HG02798 (cell line): ENCODE measurements around the gene ITSN1.

Source experiments
- ATAC-seq: cut with Tn5 transposase; IDR thresholded peaks from one replicate; pipeline ENCODE4 v1.9.1; 2021; ENCODE audit warnings: mild to moderate bottlenecking; ENCODE audit not compliant: unreplicated experiment, poor library complexity

Gene ITSN1

DNA sequence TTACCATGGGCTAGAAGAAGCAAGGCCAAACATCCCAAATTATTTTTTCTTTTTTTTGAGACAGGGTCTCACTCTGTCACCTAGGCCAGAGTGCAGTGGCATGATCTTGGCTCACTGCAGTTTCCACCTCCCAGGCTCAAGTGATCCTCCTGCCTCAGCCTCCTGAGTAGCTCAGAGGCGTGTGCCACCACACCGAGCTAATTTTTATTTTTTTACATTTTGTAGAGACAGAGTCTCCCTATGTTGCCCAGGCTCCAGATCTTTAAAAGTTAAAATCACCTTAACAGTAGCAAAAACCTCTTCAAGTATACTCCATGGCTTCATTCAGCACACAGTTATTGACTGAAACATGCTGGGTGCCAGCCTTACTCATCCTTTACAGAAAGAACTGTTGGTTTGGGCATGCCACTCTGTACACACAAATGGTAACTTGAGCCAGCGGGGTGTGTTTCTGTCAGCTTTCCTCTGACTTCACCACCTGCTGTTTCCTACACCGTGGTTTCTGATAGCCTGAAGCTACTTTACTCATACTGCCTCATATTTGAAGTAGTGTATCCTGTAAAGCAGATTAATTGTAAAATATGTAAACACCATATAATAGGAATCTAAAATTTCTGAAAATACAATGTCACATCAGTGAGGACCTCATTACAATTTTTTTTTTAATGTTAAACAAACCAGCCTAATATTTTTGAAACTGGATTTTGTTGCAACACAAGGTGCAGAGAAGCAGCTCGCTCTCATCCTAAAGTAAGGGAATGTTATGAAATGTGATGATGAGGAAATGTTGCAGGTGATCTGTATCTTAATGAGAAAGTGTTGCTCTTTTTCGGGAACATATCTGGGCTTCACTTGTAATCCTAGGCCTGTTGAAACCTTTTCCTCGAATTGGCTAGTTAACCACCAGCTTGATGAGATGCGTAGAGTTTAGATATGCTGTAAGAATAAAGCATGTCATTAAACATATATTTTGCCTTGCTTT is 159.4 kb downstream of the ITSN1 start:
- ATAC-seq = no peak

DNA sequence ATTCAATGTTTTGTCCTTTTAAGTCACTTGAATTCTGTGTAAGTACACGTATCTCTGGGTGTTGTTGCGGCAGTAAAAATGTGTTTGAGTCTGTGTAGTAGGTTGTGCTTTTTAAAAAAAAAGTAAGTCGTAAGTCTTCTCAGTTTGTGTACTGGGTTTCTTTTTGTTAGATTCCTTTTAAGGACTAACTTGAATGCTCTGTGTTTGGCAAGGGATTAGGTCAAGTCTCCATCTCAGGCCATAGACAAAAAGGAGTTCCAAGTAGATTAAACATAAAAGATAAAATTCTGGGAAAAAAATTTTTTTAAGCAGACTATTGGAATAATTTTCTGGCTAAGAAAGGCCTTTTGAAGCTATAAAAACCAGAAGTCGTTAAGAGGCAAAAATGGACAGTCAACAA is 160.2 kb downstream of the ITSN1 start:
- no peak for ATAC-seq

DNA sequence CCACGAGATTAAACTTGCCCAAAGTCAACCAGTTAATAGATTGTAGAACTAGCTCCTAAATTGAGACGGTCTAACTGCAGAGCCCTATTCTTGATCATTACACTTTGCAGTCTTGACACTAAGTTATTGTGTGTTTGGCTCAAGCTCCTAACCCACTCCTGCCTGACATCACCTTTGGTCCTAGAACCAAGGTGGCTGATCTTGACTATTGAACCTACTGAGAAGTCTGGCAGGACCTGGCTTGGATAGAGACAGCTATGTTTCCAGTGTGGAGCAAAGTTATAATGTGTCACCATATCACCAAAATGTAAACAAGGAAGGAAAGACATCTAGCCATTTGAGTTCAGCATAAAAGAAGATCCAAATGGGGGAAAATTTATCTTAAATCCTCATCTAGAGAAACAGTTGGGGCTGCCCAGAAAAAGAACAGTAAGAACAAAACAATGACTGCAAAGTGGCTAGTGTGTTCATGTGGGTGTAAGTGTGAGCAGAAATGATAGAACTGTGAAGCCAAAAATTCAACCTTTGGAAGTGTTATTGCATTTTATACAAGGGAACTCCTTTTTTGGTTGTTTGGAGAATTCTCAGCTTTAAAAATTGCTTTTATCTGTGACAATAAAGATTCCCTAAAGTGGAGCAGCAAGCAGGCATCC is 166.5 kb downstream of the ITSN1 start:
- no peak for ATAC-seq

DNA sequence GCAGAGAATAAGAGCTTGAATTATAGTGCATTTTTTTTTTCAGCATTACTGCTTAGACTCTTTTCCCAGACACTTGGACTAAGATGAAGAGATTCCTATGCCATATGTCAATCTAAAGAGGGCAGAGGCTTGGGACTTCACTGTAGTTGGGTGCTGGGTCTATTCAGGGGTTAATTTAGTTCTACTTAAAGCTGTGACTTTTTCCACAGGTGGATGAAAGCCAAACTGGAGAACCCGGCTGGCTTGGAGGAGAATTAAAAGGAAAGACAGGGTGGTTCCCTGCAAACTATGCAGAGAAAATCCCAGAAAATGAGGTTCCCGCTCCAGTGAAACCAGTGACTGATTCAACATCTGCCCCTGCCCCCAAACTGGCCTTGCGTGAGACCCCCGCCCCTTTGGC is 168.5 kb downstream of the ITSN1 start:
- ATAC-seq = no peak

DNA sequence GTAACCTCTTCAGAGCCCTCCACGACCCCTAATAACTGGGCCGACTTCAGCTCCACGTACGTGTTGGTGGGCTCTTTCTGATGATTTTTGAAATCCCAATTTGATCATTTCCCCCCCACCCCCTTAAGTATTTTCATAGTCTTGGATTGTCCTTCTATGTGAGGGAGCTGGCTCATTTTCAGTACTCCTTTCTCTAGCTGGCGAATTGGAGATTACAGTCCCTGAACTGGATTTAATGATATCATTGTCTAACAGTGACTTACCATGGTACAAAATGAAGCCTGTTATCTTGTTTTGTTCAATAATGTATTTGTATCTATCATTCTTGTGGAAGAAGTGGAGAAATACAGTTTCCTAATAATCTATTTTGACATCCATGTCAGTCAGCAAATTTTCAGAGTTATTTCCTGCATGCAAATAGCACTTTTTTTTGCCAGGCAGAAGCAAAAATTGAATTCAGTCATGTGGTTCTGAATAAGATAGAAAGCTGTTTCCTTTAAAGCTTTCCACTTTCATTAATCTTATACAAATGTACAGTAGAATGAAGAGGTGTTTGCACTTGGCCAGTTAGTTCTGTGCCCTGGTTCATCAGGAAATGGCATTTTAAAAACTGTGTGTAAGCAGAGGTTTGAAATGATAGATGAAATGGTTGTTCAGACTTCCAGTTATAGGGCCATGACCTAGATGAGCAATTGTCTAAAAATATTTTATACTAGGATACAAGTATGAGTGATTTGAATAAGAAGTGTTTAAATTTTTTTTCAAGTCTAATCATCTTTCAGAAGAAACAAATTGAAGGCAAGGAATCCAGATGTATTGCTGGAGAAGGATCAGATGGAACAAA is 169.1 kb downstream of the ITSN1 start:
- no peak for ATAC-seq

DNA sequence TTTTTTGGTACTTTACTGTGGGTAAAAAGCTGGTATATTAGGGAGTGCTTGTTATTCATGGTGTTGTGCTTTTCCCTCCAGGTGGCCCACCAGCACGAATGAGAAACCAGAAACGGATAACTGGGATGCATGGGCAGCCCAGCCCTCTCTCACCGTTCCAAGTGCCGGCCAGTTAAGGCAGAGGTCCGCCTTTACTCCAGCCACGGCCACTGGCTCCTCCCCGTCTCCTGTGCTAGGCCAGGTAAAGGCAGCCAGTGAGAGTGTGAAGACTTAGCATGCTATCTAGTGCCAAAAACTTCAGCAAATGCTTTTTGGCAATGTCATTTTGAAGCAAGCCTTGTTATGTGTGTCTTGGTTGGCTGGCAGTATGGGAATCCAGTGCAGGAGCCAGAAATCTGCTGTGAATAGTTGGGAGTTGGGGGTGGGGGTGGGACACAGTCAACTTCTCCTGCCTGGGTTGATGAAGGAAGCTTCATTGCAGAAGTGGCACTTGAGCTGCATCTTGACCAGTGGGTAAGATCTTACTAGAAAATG is 171.6 kb downstream of the ITSN1 start:
- ATAC-seq = no peak

DNA sequence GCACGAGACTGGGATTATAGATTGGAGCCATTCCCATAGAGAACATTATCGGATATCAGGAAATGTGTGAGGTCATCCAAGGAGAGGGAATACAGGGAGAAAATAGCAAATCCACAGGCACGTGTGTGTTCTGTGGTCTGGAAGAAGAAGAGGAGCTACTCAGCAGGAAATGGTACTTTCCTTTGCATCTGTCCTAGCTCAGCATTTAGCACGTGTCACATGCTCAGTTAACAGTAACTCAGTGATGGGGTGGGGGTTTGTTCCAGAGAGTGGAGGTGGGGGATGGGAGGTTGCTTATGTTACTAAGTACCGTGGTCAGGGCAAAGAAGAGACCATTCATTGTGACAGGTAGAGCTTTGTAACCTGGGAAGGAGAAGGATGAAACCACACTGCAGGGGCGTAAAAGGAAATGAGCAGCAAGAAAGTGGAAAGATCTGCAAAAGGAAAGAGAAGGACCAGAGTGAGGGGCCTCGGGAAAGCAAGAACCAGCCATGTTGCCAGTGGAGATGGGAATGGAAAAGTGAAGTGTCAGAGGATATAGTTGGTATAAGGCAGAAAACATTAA is 172.9 kb downstream of the ITSN1 start:
- no peak for ATAC-seq

DNA sequence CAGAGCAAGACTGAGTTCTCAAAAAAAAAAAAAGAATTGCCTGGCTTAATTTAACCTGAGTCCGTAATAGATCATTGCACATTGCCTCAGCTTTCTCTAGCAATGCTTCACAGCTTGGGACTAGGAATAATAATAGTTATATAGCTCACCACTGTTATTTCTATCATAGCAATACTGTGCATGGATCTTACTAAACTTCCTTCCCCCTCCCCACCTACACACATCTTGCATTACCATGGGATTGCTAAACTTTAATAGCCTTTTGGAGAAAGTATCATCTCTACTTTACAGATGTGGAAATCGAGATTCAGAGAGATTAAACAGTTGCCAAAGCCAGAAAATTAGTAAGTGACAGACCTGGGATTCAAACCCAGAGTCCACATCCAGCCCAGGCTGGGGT is 173.9 kb downstream of the ITSN1 start:
- ATAC-seq = no peak

DNA sequence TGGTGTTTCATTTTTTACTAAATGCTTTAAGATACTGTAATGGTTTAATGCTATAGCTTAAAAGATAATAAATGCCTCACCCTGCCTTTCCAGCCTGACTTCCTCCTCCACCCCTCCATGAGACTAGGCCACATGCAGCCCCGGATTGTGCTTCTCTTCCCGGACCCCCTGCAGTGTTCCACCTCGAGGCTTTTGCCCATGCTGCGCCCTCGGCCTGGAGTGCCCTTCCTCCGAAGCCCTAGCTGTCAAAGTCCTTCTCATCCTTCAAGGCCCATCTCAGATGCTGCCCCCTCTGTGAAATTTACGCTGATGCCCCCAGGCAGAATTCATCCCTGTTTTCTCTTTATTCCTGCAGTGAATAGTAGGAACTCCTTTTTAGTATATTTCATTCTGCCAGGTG is 174.8 kb downstream of the ITSN1 start:
- no peak for ATAC-seq

DNA sequence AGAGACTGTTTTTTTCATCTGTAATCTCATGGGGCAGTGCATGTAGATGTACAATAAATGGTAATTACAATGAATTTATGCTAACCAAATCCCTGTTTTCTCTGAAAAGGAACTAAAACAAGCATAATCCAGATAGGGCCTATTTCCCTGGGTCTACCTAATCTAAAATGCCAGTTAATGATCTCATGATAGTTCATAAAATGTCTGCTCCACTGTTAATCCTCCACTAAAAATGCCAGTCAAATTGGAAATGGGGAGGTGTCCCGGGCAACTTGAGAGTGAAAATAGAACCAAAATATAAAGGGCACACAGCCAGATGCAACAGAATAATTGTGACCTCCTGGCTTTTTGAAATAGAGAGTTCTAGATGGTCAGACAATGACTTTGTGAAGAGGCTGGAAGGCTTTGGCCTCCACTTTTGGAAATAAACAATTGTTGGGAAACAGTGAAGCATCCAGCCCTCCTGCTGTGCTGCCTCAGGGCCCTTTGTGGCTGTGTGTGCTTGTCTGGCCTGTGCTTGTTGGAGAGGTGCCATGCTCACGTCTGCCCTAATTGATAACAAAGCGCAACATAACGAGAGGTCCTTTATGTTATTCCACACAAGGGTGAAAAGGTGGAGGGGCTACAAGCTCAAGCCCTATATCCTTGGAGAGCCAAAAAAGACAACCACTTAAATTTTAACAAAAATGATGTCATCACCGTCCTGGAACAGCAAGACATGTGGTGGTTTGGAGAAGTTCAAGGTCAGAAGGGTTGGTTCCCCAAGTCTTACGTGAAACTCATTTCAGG is 175.6 kb downstream of the ITSN1 start:
- no peak for ATAC-seq

DNA sequence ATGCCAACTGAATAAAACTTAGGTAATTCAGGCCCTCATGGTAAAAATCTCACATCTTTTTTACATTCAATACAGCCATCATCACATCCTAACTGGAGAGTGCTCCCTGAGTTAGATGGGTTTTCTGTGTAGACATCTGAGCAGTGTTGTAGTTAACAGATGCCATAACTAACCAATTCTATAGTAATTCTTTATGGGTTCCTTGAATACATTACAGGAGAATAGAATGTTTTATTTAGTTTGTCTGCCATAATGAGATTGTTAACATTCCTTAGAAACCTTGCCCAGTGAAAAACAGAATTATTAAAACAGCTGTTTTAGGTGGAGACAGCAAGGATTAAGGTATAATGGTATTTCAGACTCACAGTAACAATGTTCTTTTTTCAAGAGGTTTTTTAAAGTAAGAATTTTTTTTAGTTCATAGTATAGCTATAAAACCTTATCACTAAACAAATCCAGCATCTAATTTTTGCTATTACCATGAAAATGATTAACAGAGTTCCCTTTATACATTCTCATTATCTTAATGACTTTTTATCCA is 178.0 kb downstream of the ITSN1 start:
- ATAC-seq = no peak

DNA sequence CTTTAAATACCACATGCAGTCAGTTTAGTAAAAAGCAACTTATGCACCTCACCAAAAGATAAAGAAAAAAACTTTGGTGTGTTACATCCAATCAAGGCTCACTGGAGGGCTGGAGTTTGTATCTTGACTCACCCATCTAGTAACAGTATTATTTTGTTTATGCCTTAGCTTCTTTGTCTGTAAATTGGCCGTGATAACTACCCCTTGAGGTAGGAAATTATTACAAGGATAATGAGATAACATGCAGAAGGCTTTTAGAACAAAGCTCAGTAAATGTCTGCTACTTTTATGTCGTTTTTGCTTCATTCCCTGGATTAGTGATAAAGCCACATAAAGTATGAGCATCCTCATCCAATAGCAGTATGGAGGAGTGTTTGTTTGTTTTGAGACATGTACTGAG is 178.5 kb downstream of the ITSN1 start:
- ATAC-seq = no peak

DNA sequence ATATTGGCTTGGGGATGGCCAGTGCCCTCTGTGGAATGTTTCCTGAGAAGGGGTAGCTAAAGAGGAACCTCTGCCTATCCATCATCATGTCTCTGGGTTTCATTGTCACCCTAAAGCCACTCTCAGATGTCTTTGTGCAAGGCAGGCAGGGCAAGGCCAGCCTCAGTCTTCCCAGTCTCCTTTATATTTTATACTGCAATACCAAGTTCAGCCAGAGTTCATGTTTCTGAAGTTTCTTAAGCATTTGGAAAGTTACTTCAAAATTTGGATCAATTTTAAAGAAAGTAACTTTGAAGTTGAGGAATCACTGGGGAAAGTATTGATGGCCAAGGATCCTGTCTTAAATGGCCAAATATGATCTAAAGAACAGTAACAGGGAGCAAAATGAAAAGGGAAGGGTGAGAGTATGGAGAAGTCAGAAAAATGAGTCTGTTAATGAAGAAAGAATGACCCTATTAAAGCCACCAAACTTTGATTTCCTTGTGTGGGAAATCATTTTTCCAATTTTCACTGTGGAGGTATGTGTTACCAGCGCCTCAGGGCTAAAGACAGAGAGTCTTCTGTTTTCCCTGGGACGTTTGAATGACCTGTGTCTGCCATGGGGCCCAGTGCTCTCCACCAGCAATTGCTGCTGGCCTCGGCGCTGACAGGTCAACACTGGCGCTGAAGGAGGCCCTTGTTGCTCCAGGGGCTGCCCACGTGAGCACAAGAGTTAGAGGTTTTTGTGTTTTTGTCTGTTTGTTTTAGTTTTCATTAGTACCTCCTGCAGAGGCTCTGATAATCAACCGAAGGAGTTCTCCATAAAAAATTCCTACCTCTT is 179.4 kb downstream of the ITSN1 start:
- no peak for ATAC-seq

DNA sequence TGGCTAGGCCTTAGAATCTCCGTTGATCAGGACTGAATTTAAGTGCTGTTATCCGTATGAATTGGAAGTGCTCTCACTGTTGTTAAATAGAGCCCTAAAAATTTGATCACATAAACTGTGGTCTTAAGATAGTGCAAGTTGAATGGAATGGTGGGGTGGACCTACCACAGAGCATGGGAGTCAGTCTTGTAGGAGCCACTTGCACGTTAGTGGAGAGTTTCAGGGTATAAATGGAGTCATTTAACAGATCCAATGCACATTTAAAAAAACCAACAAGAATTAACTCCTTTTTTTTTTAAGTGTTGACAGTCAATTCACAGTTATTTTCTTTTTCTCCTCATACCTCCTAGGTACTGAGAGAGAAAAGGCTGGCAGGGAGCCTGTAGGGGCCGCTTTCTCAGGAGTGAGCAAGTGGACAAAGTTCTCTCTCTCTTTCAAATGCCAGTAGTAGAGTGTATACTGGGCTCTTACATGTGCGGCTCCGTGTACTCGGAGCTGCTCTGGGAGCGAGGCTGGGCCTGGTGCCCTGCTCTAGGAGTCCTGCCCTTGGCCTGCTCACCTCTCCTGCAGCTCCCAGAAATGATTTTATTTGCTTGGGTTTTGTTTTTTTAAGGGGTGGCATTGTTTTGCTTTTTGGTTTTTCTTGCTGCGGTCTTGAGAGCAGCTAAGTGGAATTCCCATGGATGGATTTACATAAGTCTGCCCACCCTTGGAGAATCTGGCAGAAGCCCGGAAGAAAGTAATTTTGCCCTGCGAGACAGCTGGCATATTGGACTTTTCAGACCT is 182.0 kb downstream of the ITSN1 start:
- no peak for ATAC-seq

DNA sequence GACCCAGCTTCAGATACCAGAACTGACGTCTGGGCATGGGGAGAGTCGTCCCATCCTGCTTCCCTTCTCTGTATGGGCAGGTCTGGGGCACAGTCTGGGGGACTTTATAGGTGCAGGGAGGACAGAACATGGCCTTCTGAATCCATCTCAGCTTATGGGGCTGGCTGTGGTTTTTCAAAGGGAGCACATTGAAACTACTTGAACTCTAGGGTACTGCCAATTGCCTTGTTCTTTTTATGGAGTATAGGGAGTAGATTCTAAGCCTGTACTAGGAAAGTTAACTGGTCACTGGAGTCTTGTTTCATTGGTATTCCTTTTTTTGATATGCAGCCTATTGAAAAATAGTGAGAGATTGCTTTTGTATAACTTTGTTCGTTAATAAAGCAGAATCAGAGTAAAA is 183.1 kb downstream of the ITSN1 start:
- ATAC-seq = no peak

DNA sequence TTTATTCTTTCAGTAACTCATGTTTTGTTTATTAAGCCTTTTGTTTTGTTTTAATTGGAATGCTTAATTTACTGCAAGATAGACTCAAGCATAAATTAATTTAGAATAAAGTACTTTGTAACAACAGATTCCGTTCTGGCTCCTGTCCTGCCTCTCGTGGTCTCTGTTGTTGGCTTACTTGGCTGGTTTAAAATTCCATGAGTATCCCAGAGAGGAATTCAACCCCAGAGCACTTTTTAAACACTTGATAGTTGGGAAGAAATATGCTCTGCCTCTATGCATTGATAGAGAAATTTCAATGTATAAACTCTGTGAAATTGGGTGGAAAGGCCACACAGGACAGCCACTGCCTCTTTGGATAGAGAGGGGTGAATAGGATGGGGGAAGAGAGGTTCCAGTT is 183.6 kb downstream of the ITSN1 start:
- ATAC-seq = no peak

DNA sequence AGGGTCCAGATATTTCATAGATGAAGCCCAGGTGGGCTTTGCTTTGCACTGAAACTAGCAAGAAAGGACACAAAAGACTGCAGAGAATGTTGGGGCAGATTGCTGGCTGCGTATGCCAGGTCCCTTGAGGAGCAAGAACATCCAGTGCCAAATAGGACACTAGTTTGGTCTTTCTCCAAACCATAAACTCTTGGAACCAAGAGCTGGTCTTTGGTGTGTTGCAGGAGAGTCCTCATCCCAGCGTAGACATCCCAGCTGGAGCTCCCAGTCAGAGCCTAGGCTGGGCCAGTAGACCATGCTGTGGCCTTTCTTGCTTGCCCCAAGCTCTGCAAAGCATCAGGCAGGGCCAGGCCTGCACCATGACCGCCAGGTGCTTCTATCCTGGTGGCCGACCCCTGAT is 185.8 kb downstream of the ITSN1 start:
- ATAC-seq = no peak

DNA sequence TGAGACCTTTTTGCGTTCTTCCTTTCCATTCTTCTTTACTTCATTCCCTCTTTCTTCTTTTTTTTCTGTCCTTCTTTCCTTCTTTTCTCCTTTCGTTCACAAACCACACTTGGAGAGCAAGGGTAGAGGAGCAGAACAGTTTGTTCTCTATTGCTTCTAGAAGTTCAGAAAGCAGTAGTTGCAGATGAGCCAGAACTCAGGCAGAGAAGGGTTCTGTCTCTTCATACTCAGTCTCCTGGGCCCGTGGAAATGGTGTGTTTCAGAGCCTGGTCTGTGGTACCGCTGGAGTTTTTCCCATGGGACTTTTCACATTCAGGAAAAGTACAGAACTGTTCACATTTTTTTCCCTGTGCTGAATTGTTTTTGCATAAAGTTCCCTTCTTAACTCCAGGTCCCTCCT is 186.3 kb downstream of the ITSN1 start:
- no peak for ATAC-seq
